ENCODE measurements around the gene CT45A2.
"Not testable (repeated sequence)": the region's sequence is repeated elsewhere in the genome, so short reads cannot be mapped to it uniquely, and the experiment has no call there.

The CT45A2 gene

GRCh38 chrX:135819912-135820311, at the start of gene CT45A2:
CT45A2 (minus strand) TSS chrX:135820012; CDS start chrX:135816265, 3,747 bp downstream.
- not testable (repeated sequence) for H3K9me3 Mint-ChIP-seq, DNase-seq, H3K27ac Mint-ChIP-seq, H3K27me3 Mint-ChIP-seq, H3K4me3 Mint-ChIP-seq, H3K4me1 Mint-ChIP-seq, ATAC-seq

- not testable (repeated sequence) for H3K27ac Mint-ChIP-seq, H3K27me3 Mint-ChIP-seq, H3K4me1 Mint-ChIP-seq, ATAC-seq, H3K4me3 Mint-ChIP-seq, DNase-seq, H3K9me3 Mint-ChIP-seq
Measured at GRCh38 chrX:135854438-135854837, 34.6 kb upstream of the CT45A2 start, which contains the start of gene CT45A8. CT45A8 (minus strand) TSS chrX:135854538; CDS start chrX:135850783, 3,755 bp downstream.

GRCh38 chrX:135837180-135837579, 17.4 kb upstream of the CT45A2 start, which contains the start of gene CT45A7:
CT45A7 (minus strand) TSS chrX:135837280; CDS start chrX:135833533, 3,747 bp downstream.
- H3K4me1 Mint-ChIP-seq, ATAC-seq, H3K9me3 Mint-ChIP-seq, H3K27me3 Mint-ChIP-seq, H3K27ac Mint-ChIP-seq, DNase-seq, H3K4me3 Mint-ChIP-seq: not testable (repeated sequence)

GRCh38 chrX:135802687-135803086, 17.1 kb downstream of the CT45A2 start, which contains the start of gene CT45A6:
CT45A6 (minus strand) TSS chrX:135802787; CDS start chrX:135798993, 3,794 bp downstream.
- not testable (repeated sequence) for DNase-seq, H3K27me3 Mint-ChIP-seq, H3K4me1 Mint-ChIP-seq, ATAC-seq, H3K4me3 Mint-ChIP-seq, H3K9me3 Mint-ChIP-seq, H3K27ac Mint-ChIP-seq

- not testable (repeated sequence) for H3K4me3 Mint-ChIP-seq, H3K27ac Mint-ChIP-seq, H3K27me3 Mint-ChIP-seq, DNase-seq, H3K9me3 Mint-ChIP-seq, H3K4me1 Mint-ChIP-seq, ATAC-seq
Measured at GRCh38 chrX:135785403-135785802, 34.4 kb downstream of the CT45A2 start, which contains the start of gene CT45A5. CT45A5 (minus strand) TSS chrX:135785503; CDS start chrX:135781729, 3,774 bp downstream.

GRCh38 chrX:135768091-135768490, 51.7 kb downstream of the CT45A2 start, which contains the start of gene CT45A3:
CT45A3 (minus strand) TSS chrX:135768191; CDS start chrX:135764444, 3,747 bp downstream.
- H3K9me3 Mint-ChIP-seq, ATAC-seq, H3K27me3 Mint-ChIP-seq, H3K4me3 Mint-ChIP-seq, H3K4me1 Mint-ChIP-seq, H3K27ac Mint-ChIP-seq, DNase-seq: not testable (repeated sequence)
